ENCODE measurements around the gene ARHGDIA.

The ARHGDIA gene

DNA sequence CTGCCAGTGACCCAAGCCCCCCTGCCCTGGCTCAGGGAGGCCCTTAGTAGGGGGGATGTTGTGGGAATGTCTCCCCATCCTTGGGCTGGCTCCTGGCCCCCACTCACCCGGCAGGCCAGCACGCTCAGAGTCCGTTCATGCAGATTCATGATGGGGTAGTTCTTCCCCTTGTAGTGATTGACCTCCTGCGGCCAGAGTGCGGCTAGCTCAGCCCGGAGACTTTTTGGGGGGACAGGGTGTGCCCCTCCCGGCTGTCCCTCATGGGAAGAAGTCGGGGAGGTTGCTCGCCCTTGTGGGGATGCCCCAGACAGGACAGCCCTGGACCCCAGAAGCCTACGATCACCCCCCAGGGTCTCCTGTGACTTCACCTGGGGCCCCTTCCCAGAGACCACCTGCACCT is 34.9 kb upstream of the ARHGDIA start:
- DNase-seq = no peak

DNA sequence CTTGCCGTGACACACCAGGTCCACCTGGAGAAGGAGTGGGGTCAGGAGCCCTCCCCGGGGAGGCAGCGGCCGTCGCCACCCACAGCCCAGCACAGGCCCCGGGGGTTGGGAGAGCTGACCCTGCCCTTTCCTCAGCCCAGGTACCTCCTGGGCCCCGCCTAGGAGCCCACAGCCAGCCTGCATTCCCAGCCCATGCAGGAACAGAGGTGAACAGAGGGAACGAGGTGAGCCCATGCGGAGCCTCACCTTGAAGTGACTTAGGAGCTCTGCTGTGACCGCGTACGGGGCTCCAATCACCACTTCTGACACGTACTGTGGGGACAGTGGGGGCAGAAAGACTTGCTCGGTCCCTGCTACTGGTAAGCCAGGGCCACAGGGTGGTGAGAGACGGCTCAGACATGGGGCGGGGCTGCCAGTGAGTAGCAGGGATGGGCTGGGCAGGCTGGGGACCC is 34.3 kb upstream of the ARHGDIA start:
- no peak for DNase-seq

DNA sequence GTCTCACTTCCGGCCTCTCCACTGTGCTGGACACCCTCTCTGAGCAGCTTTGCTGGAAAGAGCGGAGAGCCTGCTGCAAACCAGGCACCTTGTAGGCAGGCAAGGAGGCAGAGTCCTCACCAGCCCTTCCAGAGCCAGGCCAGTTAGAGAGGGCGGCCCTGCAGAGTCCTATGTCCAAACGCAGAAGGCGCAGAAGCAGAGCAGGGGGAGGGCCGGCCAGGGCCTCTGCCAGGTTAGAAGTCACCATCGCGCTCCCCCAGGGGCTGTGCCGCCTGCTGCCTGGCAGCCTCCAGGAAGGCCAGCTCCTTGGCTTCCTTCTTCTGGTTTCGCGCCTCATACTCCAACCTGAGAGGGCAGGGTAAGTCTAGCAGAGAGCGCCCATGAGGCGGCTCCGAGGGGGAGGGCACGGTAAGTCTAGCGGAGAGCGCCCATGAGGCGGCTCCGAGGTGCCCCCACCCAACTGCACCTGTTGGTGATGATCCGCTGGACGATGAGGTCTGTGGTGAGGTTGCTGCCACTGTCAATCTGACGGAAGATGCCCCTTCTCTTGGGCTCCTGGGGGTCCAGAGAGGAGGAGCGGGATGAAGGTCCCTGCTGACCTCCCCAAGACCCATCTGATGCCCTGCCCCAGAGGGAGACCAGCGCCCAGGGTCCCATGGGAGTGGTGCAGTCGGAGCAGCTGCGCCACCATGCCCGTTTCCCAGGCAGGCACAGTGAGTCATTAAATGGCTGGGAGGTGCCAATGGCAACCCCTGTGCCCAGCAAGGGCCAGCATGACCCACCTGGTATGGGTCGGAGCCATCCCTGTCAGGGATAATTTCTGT is 33.7 kb upstream of the ARHGDIA start:
- no peak for DNase-seq

DNA sequence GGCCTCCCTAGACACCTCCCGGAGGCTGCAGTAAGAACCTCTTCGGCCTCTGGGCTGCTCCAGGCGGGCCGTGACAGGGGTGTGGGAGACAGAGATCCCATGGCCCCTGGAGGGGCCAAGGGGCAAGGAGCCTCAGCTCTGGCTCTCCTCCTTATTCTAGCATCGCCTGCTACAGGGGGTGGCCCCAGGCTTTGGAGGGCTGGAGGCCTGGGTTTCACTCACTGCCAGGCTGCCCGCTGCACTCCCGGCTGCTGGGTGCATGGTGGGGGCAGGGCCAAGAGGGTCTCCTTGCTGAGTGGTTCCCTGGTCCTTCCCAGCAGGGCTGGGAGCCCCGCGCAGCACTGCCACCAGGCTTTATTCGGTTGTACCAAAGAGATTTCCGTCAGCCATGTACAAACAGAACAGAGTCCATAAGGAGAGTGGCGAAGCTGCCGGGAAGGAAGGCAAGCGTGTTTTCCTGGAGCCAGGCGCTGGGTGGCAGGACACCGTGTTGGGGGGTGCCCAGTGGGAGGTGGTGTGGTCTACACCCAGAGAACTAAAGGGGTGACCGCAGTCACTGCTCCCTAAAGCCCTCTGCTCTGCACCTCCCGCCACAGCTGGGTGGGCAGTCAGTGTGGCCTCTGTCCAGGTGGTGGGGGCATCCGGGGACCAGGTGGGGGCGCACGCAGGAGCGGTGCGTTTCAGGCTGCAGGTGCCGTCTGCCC is 32.9 kb upstream of the ARHGDIA start:
- DNase-seq = no peak

DNA sequence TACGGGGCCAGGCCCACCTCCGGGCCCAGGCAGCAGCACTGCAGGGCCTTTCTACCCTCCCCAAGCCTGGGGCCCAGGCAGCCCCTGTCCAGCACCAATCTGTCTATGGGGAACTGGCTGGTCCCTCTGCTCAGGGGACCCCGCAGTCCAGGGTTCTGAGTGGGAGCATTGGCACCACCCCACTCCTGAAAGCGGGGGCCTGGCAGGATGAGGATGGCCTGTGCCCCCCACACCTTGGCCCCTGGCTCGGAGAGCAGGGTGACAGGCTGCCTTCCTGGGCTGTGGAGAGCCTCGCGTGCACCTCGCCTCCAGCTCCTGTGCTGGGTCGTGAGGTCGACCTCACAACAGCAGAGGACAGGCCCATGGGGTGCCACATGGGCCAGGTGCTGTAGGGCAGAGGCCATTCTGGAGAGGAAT is 32.3 kb upstream of the ARHGDIA start:
- no peak for DNase-seq

DNA sequence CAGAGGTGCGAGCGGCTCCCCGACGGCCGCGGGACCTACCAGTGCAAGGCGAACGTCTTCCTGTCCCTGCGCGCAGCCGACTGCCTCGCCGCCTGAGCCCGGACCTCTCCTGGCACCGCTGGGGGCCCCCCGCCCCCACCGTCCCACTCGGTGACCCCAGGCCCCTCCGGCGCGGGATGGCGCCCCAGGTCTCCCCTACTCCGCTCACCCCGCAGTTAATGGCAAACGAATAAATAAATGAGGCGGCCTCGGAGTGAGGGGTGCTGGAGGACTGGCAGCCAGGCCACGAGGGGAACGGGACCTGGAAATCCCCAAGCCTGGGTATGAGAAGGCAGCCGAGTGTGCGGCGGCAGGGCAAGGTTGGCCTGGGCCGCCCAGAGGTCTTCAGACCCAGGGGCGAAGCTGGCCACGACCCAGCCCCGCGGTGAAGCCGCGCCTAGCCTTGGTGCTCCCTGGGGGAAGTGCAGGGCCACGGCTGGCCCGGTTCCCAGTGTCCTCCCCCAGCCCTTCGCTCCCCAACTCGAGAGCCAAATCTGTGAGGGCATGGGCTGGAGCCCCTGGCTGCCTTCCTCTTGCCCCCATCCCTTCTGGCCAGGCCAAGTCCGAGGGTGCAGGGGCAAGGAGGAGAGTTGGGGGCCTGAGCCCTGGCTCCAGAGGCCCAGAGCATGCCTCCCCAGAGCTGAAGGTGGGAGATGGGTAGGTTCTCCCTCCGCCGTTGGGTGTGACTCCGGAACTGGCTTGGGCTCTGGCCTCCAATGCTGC is 31.7 kb upstream of the ARHGDIA start:
- DNase-seq = no peak

DNA sequence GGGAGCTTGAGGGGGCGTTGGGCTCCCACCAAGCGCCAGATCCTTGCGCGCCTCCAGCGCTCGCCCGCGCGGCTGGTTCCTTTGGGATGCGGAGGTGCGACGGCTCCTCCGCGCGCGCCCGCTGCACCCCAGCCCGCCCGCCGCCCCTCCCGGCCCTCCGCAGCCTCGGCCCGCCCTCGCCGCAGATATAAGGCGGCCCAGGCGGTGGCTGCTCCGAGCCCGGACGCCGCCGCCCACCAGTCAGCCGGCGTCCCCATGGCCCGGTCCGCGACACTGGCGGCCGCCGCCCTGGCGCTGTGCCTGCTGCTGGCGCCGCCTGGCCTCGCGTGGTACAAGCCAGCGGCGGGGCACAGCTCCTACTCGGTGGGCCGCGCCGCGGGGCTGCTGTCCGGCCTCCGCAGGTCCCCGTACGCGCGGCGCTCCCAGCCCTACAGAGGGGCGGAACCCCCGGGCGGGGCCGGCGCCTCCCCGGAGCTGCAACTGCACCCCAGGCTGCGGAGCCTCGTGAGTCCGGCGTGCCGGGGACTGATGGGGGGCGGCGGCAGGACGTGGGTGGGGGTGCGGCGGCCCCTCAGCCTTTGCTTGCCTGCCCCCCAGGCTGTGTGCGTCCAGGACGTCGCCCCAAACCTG is 31.0 kb upstream of the ARHGDIA start, which contains the start of gene NPB:
Gene NPB (plus strand): TSS at position 216 of the 630 bp plus-strand sequence. CDS start 40 bp downstream, at position 256.
- no peak for DNase-seq

DNA sequence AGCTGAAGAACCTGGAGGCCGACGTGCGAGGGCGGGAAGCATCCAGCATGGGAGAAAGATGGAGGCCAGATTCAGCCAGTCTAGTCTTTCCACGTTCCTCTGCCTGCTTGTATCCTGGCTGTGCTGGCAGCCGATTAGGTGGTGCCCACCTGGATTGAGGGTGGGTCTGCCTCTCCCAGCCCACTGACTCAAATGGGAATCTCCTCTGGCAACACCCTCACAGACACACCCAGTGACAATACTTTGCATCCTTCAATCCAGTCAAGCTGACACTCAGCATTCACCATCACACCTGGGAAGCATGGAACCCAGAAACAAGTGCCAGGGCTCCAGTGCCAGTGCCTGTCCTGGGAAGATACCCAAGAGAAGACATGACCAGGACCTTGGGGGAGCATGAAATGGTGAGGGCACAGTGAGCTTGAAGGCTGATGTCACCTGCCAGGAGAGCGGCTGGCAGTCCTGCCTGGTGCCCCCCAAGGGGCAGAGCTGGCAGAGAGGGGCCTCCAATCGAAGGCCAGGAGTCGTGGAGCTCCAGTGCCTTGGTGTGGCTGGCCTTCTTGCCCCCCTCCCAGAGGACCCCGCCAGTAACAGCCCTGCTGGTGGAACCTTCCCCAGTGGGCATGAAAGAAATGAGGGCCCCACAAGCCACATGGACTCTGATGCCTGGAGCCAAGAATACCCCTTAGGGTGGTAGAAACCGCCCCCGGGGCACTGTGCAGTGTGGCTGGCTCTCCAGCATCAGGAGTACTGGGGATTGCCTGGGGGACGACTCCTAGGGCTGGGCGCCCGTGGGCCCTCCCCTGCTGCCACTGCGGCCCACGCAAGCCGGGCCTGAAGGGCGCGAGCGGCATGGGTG is 30.3 kb upstream of the ARHGDIA start:
- no peak for DNase-seq

DNA sequence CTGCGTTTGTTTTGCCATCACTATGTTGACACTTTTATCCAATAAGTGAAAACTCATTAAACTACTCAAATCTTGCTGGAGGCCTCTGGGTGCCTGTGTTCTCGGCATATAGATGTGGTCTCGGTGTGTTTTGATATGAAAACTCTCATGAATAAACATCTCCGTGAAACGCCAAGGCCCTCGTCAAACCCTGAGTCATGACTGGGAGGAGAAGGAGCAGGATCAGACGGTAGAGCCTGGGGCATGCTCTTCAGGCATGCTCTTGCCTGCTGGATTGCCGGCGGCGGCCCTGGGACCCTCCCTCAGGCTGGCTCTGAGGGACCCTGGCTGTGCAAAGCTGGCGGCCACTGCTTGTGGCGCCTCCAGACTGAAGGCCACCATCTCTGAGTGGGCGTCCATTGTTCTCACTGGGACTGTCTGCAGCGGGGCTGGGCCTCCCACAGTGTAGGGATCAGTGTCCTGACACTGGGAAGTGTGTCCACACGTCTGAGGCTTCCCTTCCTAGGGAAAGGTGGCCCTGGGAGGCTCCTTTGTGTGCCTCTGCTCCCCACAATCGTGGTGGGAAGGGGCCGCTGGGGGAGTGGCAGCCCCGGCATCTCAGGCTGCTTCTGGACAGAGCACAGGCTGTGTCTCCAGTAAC is 29.2 kb upstream of the ARHGDIA start:
- no peak for DNase-seq

DNA sequence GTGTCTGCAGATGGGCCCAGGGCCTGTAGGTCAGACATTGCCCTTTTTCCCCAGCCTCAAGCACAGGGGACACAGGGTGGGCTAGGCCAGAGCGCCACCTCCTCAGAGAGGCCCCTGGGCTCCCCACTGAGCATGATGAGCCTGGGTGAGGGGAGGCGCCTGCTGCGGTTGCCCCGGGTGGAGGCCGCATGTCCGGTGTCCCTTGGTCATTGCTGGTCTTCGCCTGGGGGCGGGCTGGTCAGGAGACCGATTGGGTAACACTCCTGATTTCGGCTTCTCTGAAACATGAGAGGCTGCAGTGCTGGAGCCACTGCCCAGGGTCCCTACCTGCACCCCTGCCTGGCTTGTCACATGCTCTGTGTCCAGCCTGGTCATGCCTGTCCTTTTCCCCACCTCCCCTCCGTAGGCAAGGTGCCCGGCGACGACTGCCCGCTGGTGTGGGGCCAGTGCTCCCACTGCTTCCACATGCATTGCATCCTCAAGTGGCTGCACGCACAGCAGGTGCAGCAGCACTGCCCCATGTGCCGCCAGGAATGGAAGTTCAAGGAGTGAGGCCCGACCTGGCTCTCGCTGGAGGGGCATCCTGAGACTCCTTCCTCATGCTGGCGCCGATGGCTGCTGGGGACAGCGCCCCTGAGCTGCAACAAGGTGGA is 28.5 kb upstream of the ARHGDIA start:
- DNase-seq = no peak

DNA sequence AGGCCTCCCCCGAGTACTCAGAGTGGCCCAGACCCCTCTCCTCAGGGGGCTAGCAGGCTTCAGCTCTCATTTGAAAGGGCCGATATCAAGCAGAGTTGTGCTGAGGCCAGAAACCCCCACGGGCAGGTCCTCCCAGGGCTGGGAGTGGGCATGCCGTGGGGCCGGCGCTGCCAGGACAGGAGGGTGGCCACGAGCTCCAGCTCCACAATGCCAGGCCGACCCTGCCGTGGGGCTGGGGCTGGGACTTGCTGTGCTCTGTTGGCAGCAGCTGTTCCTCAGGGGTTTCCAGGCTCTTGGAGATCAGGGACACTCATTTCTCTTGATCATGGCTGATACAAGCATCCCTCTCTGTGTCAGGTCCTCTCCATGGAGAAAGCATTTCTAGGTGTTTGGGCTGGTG is 27.7 kb upstream of the ARHGDIA start:
- no peak for DNase-seq

DNA sequence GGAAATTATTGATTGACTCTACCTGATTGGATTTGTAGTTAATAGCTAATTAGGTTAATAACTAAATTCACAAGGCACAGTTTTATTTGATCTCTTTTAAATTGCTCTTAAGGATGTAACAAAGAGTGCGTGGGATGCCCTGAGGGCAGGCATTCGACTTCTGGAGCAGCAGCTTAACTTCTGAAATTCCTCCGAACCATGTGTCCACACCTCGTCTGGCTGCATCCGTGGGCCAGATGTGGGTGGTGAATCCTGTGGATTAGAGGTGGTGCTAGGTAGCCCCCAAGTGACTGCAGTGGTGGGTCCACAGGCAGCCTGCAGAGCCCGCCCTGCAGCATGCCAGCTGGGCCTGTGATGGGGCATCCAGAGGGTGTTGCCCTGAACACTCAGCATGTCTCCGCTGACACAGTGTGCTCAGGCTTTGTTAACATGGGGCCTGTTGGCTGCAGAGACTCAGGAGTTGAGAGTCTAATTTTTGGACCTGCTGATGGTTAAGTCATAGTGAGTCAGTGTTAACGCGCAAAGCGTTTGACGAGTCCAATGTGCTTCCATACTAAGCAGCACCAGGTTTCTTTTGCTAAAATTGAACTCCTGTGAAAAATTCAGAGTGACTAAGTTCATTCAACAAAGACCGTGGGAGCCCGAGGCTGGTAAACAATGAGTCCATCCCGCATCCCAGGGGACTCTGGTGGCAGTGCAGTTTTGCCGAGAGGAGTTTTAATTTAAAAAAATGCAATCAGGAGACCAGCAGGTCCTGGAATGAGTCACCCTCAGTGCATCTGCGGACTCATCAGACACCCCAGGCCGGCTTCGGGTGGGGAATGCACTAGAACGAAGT is 27.1 kb upstream of the ARHGDIA start:
- DNase-seq = no peak

DNA sequence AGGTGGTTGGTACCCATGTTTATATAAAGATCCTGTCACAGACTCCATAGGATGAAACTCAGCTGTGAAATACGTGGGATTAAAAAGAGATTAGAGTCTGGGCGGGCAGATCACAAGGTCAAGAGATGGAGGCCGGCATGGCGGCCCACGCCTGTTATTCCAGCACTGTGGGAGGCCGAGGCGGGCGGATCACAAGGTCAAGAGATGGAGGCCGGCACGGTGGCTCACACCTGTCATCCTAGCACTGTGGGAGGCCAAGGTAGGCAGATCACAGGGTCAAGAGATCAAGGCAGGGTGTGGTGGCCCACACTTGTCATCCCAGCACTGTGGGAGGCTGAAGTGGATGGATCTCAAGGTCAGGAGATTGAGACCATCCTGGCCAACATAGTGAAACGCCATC is 24.3 kb upstream of the ARHGDIA start:
- no peak for DNase-seq

DNA sequence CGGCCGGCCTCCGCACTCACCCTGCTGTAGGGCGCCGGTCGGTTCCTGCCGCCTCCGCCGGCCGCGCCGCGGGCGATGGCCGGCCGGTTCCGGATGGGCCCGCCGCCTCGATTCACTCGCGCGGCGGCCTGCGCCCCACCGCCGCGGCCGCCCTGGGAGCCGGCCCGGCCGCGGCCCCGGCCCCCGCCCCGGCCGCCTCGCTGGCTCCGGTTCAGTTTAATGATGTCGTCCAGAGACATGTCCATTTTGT is 20.1 kb upstream of the ARHGDIA start:
- no peak for DNase-seq

DNA sequence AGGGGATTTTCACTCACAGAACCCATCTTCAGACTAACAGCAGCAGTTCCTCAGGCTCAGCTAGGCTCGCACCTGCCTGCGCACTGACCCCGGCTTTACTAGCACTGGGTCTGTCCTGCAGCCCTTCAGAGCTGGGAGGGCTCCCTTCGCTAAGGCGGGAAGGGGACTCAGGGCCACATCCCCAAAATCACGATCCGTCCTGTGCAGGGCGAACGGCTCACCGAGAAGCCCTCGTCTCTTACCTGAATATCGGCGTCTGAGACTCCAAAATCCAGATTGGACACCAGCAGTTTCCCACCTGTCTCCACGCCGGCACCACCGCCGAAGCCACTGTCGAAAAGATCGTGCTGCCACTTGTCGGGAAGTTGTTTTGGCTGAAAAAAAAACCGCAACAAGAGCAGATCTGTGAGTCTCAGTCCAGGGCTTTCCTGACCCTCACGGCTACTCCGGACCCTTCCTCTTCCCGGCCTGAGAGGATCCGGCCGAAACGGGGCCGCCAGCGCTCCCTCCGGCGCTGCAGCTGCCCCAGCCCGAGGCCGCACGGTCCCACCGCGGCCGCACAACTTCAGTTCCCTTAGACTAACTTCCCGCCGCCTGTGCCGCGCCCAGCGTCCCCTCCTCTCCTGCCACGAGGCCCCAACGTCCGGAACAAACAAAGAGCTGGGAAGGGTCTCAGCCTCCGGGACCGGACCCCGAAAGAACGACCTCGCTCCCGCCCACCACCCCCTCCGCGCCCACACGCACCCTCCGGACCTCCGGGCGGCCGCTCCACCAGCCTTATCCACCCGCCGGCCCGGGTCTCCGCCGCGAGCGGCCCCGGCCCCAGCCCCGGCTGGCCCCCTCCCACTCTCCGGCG is 19.5 kb upstream of the ARHGDIA start:
- no peak for DNase-seq

DNA sequence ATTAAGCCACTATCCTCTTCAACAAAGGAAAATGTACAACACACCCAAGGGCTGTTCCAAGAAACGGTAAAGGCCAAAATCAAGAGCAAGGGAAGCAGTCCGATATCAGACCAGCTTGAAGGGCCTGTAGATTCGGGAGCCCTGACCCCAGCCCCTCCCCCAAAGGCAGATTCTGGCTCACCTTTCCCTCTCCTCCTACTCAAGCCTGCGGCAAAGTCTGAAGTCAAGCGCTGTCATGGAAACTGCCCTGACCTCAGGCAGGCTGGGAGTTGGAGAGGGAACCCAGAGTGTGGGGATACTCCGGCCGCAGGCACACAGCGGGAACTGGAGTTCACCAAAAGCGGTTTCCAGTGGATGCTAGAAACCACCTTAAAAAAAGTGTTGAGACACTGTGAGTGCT is 18.5 kb upstream of the ARHGDIA start:
- no peak for DNase-seq

DNA sequence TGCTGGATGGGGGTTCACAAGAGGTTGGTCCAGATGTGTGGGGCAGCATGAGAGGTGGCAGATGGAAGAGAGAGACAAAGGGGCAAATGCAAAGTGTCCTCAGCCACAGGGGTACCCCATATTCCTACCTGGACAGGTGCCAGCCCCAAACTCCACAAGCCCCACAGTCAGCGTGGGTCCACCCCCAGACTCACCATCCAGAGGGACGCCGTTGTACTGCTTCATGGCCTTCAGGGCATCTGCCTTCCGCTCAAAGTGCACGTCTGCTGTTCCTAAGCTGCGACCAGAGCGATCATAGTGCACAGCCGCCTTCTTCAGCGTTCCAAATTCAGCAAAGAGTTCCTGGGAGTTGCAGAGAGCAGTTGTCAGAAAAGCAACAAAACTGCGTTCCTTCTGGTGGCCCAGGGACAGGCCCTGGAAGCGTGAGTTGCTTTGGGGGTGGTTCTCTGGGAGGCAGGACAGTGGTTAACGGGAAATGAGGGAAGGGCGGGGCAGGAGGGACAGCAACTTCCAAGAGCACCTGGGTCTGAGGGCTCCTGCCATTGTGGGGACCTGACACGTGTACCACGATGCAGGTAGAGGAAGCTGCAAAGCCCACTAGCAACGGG is 18.0 kb upstream of the ARHGDIA start:
- no peak for DNase-seq

DNA sequence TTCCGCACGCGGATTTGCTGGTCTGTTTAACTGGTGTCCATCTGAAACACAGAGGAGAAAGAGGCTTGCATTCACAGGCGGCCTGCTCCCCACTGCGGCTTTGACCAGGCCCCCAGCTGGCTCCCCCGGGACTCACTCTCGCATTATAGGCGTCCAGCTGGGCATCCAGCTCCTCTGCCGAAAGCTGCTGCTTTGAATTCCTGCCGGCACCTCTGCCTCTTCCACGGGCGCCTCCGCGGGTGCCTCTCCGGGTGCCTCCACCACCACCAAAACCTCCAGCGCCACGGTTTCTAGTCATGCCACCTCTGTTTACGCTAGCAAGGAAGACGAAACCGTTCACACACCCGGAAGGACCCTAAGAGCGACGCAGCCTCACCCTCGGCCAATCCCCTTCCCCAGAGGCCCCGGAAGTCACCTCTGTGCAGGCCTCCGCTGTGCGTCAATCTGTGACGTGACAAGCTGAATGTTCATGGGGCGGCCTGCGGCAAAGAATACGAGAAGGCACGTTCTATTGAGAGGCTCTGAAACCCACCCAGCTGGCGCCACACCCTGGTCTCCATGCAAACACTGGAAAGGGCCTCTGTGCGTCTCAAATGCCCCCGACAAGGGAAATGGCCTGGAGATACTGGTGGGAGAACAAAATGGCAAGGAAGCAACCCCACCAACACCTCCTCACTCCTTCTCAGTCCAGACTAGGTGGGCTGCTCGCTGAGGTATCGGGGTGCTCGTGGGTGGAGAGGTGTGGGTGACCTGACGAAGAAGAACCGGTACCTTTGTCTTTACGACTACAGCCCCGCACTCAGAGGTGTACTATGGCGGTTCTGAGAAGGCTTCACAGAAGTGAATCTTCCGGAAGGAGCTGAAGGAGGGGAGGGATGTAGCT is 17.2 kb upstream of the ARHGDIA start:
- no peak for DNase-seq
